SHP77 (cell line): ENCODE results near the gene CD180.

Experiments
- DNase-seq, 2 experiments: peaks; one replicate each; lab custom pipeline; 2025; lab: John Stamatoyannopoulos, UW

Gene CD180

GRCh38 chr5:67160985-67161384 is 35.6 kb downstream of the CD180 start:
- DNase-seq: no peak

DNA sequence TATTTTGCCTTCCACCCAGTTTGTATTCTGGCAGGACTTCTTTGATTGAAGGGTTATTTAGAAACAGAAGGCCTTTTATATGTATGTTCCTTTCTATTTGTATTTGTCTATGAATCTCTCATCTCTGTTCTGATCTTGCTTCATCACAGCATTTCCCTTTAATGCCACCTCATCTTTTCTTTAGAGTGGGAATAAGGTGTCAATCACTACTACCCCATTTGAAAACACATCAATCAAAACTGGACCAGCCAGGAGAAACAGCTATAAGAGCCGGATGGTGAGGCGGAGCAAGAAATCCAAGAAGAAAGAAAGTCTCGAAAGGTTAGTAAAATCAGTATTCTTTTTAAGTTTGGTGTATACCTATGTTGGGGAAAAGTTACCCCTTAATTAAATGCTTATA is 36.3 kb downstream of the CD180 start:
- DNase-seq: no peak

GRCh38 chr5:67156976-67157583 is 39.5 kb downstream of the CD180 start:
- no peak for DNase-seq

DNA sequence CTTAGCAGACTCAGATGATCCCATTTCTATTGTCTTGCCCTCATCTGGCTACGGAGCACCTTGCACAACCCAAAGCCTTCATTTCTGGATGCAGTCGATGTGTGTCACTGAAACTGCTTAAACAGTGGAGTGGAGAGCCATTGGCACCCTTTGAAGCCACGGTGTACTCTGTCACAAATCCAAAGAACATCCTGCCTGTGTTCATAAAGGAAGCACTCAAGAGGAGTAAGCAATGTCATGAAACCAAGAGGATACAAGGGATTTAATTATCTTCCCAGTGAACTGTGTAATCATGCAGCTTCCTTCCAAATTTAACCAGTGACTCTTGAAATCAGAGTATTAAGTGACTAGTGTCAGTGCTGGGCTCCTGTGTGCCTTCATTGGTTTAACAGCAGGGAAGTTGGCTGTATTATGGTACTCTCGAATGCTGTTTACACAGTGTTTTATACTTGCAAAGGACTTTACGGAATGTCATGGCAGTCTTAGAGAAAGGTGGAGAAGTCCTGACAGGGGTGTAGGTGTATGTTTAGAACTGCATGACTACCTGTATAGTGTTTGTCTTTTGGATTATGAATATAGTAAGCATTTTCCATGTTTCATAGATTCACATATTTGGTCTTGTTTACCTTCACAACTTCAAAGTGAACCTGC is 41.9 kb downstream of the CD180 start:
- no peak for DNase-seq

DNA sequence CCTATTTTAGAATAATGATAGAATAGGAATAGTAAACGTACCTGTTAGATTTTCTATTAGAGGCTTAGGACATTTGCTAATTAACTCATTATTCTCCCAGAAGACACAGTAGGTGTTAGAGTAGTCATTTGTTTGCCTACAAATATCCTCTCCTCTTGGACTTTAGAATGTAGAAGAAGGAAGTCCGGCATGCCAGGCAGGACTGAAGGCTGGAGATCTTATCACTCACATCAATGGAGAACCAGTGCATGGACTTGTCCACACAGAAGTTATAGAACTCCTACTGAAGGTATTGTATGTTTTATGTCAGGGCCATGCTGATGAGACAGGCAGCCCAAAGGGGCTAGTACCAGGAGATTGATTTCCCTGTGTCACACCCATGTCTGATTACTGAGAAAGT is 43.3 kb downstream of the CD180 start:
- no peak for DNase-seq

- DNase-seq: no peak
Observed at GRCh38 chr5:67152400-67152799, 44.2 kb downstream of the CD180 start.

GRCh38 chr5:67149951-67150523 is 46.6 kb downstream of the CD180 start:
- DNase-seq: no peak

DNA sequence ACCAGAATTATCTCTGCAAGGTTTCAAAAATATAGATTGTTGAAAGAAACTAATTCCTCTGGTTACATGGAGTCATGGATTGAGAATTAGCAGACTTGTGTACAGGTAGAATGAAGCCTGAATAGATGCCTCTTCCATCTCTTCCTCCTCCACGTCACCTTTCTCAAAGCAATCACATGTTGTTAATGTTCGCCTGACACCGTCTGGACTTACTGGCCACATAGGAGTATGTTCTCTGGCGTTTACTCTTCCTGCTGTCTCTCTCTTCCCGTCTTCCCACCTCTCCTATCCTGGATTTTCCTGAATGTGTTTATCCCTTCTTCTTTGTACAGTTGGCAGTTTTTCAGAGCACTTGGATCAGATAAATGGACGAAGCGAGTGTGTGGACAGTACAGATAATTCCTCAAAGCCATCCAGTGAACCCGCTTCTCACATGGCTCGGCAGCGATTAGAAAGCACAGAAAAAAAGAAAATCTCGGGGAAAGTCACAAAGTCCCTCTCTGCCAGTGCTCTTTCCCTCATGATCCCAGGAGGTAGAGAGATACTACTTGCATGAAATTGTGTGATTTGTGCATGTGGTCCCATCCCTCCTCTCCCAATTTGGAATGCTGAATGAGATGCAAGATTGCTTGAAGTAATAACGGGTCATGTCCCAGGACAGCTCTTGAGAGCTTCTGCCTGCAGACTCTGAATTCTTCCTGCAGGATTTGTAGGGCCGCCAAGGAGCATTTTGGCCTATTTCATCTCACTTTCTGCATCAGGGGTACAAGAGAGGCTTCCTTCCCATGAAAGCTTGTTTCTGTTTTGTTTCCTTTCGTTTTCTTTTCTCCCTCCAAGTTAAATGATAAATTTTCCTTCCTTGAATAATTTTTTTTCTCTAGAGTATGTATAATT is 47.3 kb downstream of the CD180 start:
- DNase-seq: no peak

GRCh38 chr5:67147760-67148159 is 48.8 kb downstream of the CD180 start:
- no peak for DNase-seq

- DNase-seq: no peak
Observed at GRCh38 chr5:67146981-67147380, 49.6 kb downstream of the CD180 start.

GRCh38 chr5:67146574-67146973 is 50.0 kb downstream of the CD180 start:
- DNase-seq: no peak

DNA sequence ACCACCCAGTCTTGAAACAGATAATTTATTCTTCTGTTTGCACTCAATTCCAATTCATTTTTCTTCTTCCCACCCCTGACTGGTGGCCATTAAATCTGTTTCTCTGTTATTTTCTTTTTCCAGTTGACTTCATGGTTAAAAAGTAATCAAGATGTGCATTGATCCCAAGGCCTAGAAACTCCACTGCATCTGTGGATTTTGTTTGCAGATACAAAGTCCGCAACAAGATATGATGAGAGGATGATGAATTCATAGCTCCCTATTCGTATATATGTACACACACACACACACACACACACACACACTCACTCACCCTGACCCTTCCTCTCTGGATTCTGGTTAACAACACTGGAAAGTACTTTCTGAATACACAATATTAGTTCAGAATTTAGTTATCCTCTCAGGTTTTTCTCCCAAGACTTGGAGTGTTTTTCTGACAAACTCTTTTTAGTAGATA is 52.4 kb downstream of the CD180 start:
- no peak for DNase-seq

- DNase-seq: no peak
Observed at GRCh38 chr5:67143549-67143948, 53.0 kb downstream of the CD180 start.

- DNase-seq: peak in 1 of 2 experiments; percentile 4
Observed at GRCh38 chr5:67142816-67143215, 53.8 kb downstream of the CD180 start.

GRCh38 chr5:67141644-67142043 is 55.0 kb downstream of the CD180 start:
- DNase-seq: no peak

DNA sequence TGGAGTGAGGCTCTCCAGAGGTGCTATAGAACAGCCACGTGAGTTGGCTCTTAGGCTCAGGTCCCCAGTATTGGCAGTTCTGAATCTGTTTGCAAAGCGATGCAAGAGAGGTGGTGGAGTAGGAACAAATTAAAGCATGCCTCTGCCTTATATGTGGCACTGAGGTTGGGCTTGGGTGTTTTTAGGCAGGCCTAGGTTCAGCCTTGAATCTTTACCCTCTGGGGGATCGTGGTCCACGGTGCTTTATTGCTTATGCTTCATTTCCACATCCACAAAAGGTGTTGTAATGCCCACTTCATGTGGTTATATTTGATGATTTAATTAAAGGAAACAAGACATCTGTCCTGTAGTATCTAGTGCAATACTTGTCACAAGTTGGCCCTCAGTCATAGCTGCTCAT is 56.2 kb downstream of the CD180 start:
- DNase-seq: no peak

- DNase-seq: no peak
Observed at GRCh38 chr5:67139030-67139429, 57.6 kb downstream of the CD180 start.

GRCh38 chr5:67135381-67135984 is 61.1 kb downstream of the CD180 start:
- DNase-seq: no peak

DNA sequence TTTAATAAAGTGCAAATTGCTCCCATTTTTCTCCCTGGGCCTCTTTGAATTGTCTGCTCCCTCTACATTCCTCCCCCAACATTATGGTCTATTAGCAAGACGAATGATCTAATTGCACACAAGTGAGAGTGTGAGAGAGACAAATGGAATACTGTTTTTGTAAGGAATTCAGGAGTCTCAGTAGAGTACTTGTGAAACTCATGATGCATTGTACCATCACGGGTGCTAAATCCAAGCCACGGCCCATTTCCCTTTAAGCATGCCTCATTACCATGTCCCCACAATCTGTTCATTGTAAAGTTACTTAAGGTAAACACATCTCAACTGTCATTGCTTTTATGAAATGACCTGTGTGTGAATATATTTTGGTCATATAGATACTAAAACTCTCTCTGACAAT is 62.8 kb downstream of the CD180 start:
- no peak for DNase-seq

DNA sequence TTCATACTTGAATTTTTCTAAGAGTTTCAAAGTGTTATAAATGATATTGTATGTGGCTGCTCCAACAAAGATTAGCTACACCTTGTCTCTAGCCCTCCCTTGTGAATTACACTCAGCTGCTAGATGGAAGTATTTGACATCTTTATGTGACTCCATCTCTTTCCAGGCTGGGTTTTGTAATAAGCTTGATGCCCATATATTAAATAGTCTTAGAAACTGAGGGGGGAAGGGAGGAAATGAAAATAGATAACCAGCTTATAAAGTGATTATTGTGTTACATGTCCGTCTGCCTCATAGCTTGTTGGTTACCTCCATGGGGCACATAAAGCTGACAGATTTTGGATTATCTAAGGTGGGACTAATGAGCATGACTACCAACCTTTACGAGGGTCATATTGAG is 63.4 kb downstream of the CD180 start:
- DNase-seq: no peak

- DNase-seq: no peak
Observed at GRCh38 chr5:67129768-67130167, 66.8 kb downstream of the CD180 start.
